HCT116 (cell line): Measurements from ENCODE around the gene MATR3. TPM values are rescaled to one million over a fixed set of nuclear protein-coding genes. Genes with fewer than 3 reads are reported as not detected.

Source experiments
- ATAC-seq: fragments of 200-7000 bp; cut with Tn5 transposase; 2 replicates; pipeline ENCODE4 v1.9.1; 2020; ENCODE audit warnings: mild to moderate bottlenecking, moderate library complexity
- BruUV-seq: library from RNA; stranded (reverse); fragments of 400-500 nt; replicated peaks from 2 replicates; lab custom pipeline; 2021; lab: Mats Ljungman, UMichigan
- CTCF ChIA-PET: fragments of 300-600 bp; sonication (Branson Sonifier 250); formaldehyde crosslinking; loops from one replicate; lab custom pipeline; 2021; ENCODE audit warnings: antibody characterized with exemption; lab: Charles Lee
- POLR2A ChIA-PET: fragments of 300-600, 350-600 bp; sonication (Branson Sonifier 250); formaldehyde crosslinking; loops from one replicate; lab custom pipeline; 2021; ENCODE audit warnings: antibody characterized with exemption; lab: Charles Lee
- RAD21 ChIA-PET, 2 experiments: fragments of 300-600 bp; sonication (Branson Sonifier 250); formaldehyde crosslinking; loops; one replicate each; lab custom pipeline; 2023; ENCODE audit warnings: low total read pairs in 2 of 2; ENCODE audit not compliant: uncharacterized antibody in 2 of 2, unreplicated experiment in 2 of 2, low non-redundant PET in 1 of 2; lab: Charles Lee
- DNase-seq: peaks from one replicate; pipeline ENCODE4 v3.0.0-alpha.2; 2010; ENCODE audit warnings: low read depth, low spot score
- H2AFZ ChIP-seq: fragments of 200-600 bp; shearing (Covaris generic), sonication (generic); 2 replicates; pipeline ENCODE4 v1.6.1; 2017; ENCODE audit warnings: low read depth, mixed run types, mixed read lengths, antibody characterized with exemption, low read length; ENCODE audit not compliant: poor library complexity, severe bottlenecking
- H3K27ac ChIP-seq: 2 replicates; pipeline ENCODE4 v1.5.1; 2012; ENCODE audit warnings: low read depth, low read length
- H3K27me3 ChIP-seq: fragments of 200-600 bp; sonication (generic); 2 replicates; pipeline ENCODE4 v1.6.1; 2016; ENCODE audit warnings: mixed run types, low read length, mixed read lengths; ENCODE audit not compliant: insufficient read depth
- H3K36me3 ChIP-seq, 2 experiments: fragments of 200-500 bp in 1 of 2; fragments of 200-600 bp in 1 of 2; sonication (Bioruptor generic) in 1 of 2; sonication (generic) in 1 of 2; 2 replicates each; pipeline versions ENCODE4 v1.5.1 to v1.6.1; 2014 to 2016; ENCODE audit warnings: low read length in 2 of 2, inconsistent platforms in 1 of 2, mixed read lengths in 1 of 2, mixed run types in 1 of 2; ENCODE audit not compliant: insufficient read depth in 2 of 2, control insufficient read depth in 1 of 2
- H3K4me1 ChIP-seq, 2 experiments: fragments of 200-600 bp in 1 of 2; sonication (generic) in 1 of 2; 2 replicates each; pipeline versions ENCODE4 v1.5.1 to v1.6.1; 2012 to 2017; ENCODE audit warnings: low read length in 2 of 2, inconsistent platforms in 1 of 2, mild to moderate bottlenecking in 1 of 2, mixed read lengths in 1 of 2, mixed run types in 1 of 2, moderate library complexity in 1 of 2; ENCODE audit not compliant: insufficient read depth in 2 of 2, control insufficient read depth in 1 of 2
- H3K4me2 ChIP-seq: fragments of 200-600 bp; sonication (generic); 2 replicates; pipeline ENCODE4 v1.6.1; 2017; ENCODE audit warnings: mixed run types, low read length, mixed read lengths
- H3K4me3 ChIP-seq, 2 experiments: fragments of 200-600 bp in 1 of 2; sonication (generic) in 1 of 2; replicated peaks in 1 of 2; 2 replicates each; pipeline ENCODE4 v1.5.1; 2011 to 2016; ENCODE audit warnings: low read length in 2 of 2, control low read depth in 1 of 2, low read depth in 1 of 2, mild to moderate bottlenecking in 1 of 2, mixed read lengths in 1 of 2, mixed run types in 1 of 2
- H3K79me2 ChIP-seq: fragments of 200-600 bp; sonication (generic); 2 replicates; pipeline ENCODE4 v1.6.1; 2017; ENCODE audit warnings: mild to moderate bottlenecking, mixed run types, low read length, moderate library complexity, mixed read lengths; ENCODE audit not compliant: insufficient read depth
- H3K9ac ChIP-seq: fragments of 200-600 bp; sonication (generic); 2 replicates; pipeline ENCODE4 v1.6.1; 2016; ENCODE audit warnings: low read length, mixed read lengths
- H3K9me2 ChIP-seq: fragments of 200-600 bp; sonication (generic), shearing (Covaris generic); 2 replicates; pipeline ENCODE4 v1.6.1; 2017; ENCODE audit warnings: mixed run types, mild to moderate bottlenecking, moderate library complexity; ENCODE audit not compliant: insufficient read depth
- H3K9me3 ChIP-seq, 2 experiments: fragments of 200-500 bp in 1 of 2; fragments of 200-600 bp in 1 of 2; sonication (Bioruptor generic) in 1 of 2; sonication (generic) in 1 of 2; 2 replicates each; pipeline ENCODE4 v1.6.1; 2014 to 2017; ENCODE audit warnings: low read length in 2 of 2, mixed read lengths in 2 of 2, inconsistent platforms in 1 of 2, low read depth in 1 of 2, mild to moderate bottlenecking in 1 of 2, mixed run types in 1 of 2, moderate library complexity in 1 of 2; ENCODE audit not compliant: control insufficient read depth in 1 of 2, insufficient read depth in 1 of 2
- H4K20me1 ChIP-seq: fragments of 200-600 bp; sonication (generic), shearing (Covaris generic); 2 replicates; pipeline ENCODE4 v1.6.1; 2017; ENCODE audit warnings: mixed run types, mild to moderate bottlenecking, moderate library complexity; ENCODE audit not compliant: insufficient read depth
- ATF3 ChIP-seq: IDR thresholded peaks from 2 replicates; pipeline ENCODE4 v1.6.1; 2012
- CBX3 ChIP-seq: IDR thresholded peaks from 2 replicates; pipeline ENCODE4 v1.6.1; 2012; ENCODE audit warnings: low read depth
- EGR1 ChIP-seq: IDR thresholded peaks from 2 replicates; pipeline ENCODE4 v1.6.1; 2012; ENCODE audit warnings: low read depth
- ELF1 ChIP-seq: IDR thresholded peaks from 2 replicates; pipeline ENCODE4 v1.6.1; 2012; ENCODE audit warnings: low read depth, borderline replicate concordance
- EZH2 ChIP-seq: fragments of 200-600 bp; sonication (generic); IDR thresholded peaks from 2 replicates; pipeline ENCODE4 v1.6.1; 2017; ENCODE audit warnings: antibody characterized with exemption, mixed run types
- EZH2phosphoT487 ChIP-seq: fragments of 200-600 bp; IDR thresholded peaks from 2 replicates; pipeline ENCODE4 v1.6.1; 2018; ENCODE audit warnings: antibody characterized with exemption, borderline replicate concordance
- JUND ChIP-seq: IDR thresholded peaks from 2 replicates; pipeline ENCODE4 v1.6.1; 2012
- POLR2A ChIP-seq: IDR thresholded peaks from 2 replicates; pipeline ENCODE4 v1.7.0; 2011; ENCODE audit warnings: borderline replicate concordance; ENCODE audit not compliant: insufficient read depth, insufficient read length; ENCODE audit errors: extremely low read depth
- POLR2AphosphoS5 ChIP-seq: IDR thresholded peaks from 2 replicates; pipeline ENCODE4 v1.6.1; 2011; ENCODE audit warnings: mild to moderate bottlenecking, low read depth, low read length, moderate library complexity
- RAD21 ChIP-seq: IDR thresholded peaks from 2 replicates; pipeline ENCODE4 v1.6.1; 2012; ENCODE audit warnings: low read depth, mild to moderate bottlenecking
- SIN3A ChIP-seq: IDR thresholded peaks from 2 replicates; pipeline ENCODE4 v1.6.1; 2012; ENCODE audit warnings: low read depth
- SRF ChIP-seq: IDR thresholded peaks from 2 replicates; pipeline ENCODE4 v1.6.1; 2012; ENCODE audit warnings: low read depth
- TCF7L2 ChIP-seq: IDR thresholded peaks from 2 replicates; pipeline ENCODE4 v1.7.0; 2011; ENCODE audit warnings: borderline replicate concordance, inconsistent platforms; ENCODE audit not compliant: insufficient read depth, insufficient read length; ENCODE audit errors: extremely low read depth
- YY1 ChIP-seq: IDR thresholded peaks from 2 replicates; pipeline ENCODE4 v1.6.1; 2011; ENCODE audit warnings: low read length, low read depth, moderate library complexity, mild to moderate bottlenecking; ENCODE audit not compliant: insufficient replicate concordance; ENCODE audit errors: extremely low read depth
- ZNF274 ChIP-seq: fragments of 200-500 bp; sonication (Bioruptor generic); IDR thresholded peaks from 2 replicates; pipeline ENCODE4 v1.6.1; 2014; ENCODE audit warnings: mild to moderate bottlenecking, low read depth, low read length, inconsistent platforms
- intact Hi-C: fragments of 100-400 bp; cut with micrococcal nuclease; formaldehyde crosslinking; loops from 2 replicates; pipeline ENCODE4 v1.10.0; 2022
- total RNA-seq: library from RNA; stranded (reverse); gene quantifications from one replicate; pipeline ENCODE4 v1.2.1, GENCODE V29; 2021; ENCODE audit not compliant: unreplicated experiment
- TF ChIP-seq, protein P1 (sequence below): IDR thresholded peaks from 2 replicates; pipeline ENCODE4 v1.6.1; 2012; ENCODE audit warnings: low read depth

The MATR3 gene
- total RNA-seq, 1 experiment from 2014 or later = 123 TPM

- no peak for TF ChIP-seq CBX3
- no peak for TF ChIP-seq RAD21
- no peak for TF ChIP-seq ELF1
- no peak for TF ChIP-seq ATF3
- no peak for TF ChIP-seq POLR2AphosphoS5
- TF ChIP-seq SIN3A = no peak
- TF ChIP-seq JUND = no peak
- TF ChIP-seq EGR1 = no peak
- TF ChIP-seq TCF7L2 = no peak
- TF ChIP-seq ZNF274 = no peak
These were observed 29.6 kb upstream of the MATR3 start (continued) for GRCh38 chr5:139263946-139264345.

- CTCF ChIA-PET = no interaction called here
- no peak overlapping the region for H2AFZ ChIP-seq
- BruUV-seq = no TSS peak
These were observed 28.5 kb upstream of the MATR3 start for GRCh38 chr5:139265001-139265400.

More at GRCh38 chr5:139265001-139265400, 28.5 kb upstream of the MATR3 start:
- intact Hi-C loops = loop anchor here (10.0 kb wide), 3 partner anchors 330 to 810 kb away; partner anchors contain the start of gene CTNNA1
- Histone ChIP-seq H3K79me2 (no peaks in the 10 kb centered on the region), H3K27me3 (no peaks in the 10 kb centered on the region), H3K36me3 (no peaks in the 10 kb centered on the region), H4K20me1 (no peaks in the 10 kb centered on the region), H3K9me2 (no peaks in the 10 kb centered on the region), H3K4me2 (no peak overlapping the region), H3K4me1 (peaks cover 0 to 17% of the 10 kb centered on the region in 2 experiments; a peak in 3 of 4 replicates), H3K9ac (no peak overlapping the region), H3K4me3 (no peak overlapping the region), H3K27ac (no peak overlapping the region), H3K9me3 (no peaks in the 10 kb centered on the region)
- DNase-seq (no peak), ATAC-seq (no peak)
- ChIA-PET POLR2A (no interaction called here), RAD21 (no interaction called here)
- TF ChIP-seq EZH2phosphoT487 (no peak), ZNF274 (no peak), SRF (no peak), CBX3 (no peak), EGR1 (no peak), ATF3 (no peak), YY1 (no peak), POLR2A (no peak), TCF7L2 (no peak), EZH2 (no peak)
- TF ChIP-seq, protein P1, sequence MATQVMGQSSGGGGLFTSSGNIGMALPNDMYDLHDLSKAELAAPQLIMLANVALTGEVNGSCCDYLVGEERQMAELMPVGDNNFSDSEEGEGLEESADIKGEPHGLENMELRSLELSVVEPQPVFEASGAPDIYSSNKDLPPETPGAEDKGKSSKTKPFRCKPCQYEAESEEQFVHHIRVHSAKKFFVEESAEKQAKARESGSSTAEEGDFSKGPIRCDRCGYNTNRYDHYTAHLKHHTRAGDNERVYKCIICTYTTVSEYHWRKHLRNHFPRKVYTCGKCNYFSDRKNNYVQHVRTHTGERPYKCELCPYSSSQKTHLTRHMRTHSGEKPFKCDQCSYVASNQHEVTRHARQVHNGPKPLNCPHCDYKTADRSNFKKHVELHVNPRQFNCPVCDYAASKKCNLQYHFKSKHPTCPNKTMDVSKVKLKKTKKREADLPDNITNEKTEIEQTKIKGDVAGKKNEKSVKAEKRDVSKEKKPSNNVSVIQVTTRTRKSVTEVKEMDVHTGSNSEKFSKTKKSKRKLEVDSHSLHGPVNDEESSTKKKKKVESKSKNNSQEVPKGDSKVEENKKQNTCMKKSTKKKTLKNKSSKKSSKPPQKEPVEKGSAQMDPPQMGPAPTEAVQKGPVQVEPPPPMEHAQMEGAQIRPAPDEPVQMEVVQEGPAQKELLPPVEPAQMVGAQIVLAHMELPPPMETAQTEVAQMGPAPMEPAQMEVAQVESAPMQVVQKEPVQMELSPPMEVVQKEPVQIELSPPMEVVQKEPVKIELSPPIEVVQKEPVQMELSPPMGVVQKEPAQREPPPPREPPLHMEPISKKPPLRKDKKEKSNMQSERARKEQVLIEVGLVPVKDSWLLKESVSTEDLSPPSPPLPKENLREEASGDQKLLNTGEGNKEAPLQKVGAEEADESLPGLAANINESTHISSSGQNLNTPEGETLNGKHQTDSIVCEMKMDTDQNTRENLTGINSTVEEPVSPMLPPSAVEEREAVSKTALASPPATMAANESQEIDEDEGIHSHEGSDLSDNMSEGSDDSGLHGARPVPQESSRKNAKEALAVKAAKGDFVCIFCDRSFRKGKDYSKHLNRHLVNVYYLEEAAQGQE = no peak
